ES-I3 (cell line): Measurements from ENCODE around the gene PHF20.

Experiments
- H3K36me3 ChIP-seq: 2 replicates; pipeline ENCODE4 v1.6.1; 2013; ENCODE audit warnings: mild to moderate bottlenecking, low read length, control low read depth, moderate library complexity; ENCODE audit not compliant: insufficient read depth
- H3K4me1 ChIP-seq: 2 replicates; pipeline ENCODE4 v1.6.1; 2013; ENCODE audit warnings: mild to moderate bottlenecking, control low read depth, low read length; ENCODE audit not compliant: insufficient read depth
- H3K9ac ChIP-seq: 2 replicates; pipeline ENCODE4 v1.6.1; 2013; ENCODE audit warnings: low read depth, mild to moderate bottlenecking, low read length, moderate library complexity
- H3K9me3 ChIP-seq: 2 replicates; pipeline ENCODE4 v1.6.1; 2013; ENCODE audit warnings: mild to moderate bottlenecking, low read length, moderate library complexity; ENCODE audit not compliant: control insufficient read depth, insufficient read depth

Gene PHF20

GRCh38 chr20:35788796-35789195 is 17.0 kb downstream of the PHF20 start:
- no peak overlapping the region for H3K9ac ChIP-seq

DNA sequence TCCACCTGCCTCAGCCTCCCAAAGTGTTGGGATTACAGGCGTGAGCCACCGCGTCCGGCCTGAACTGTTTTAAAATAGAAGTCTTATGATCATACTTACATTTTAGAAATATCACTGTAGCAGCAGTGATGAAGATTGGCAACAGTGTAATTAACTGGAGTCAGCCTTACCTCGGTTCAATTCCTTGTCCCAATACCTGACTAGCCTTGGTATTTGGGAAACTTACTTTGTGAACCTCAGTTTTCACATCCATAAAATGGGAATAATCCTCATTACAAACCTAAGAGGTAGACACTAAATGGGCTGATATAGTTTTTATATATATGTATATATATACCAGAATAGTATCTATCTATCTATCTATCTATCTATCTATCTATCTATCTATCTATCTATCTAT is 19.3 kb downstream of the PHF20 start:
- peaks cover 4% of the 10 kb centered on the region for H3K4me1 ChIP-seq
- no peaks in the 10 kb centered on the region for H3K36me3 ChIP-seq
- no peak overlapping the region for H3K9ac ChIP-seq
- no peaks in the 10 kb centered on the region for H3K9me3 ChIP-seq

More at GRCh38 chr20:35788796-35789195, 17.0 kb downstream of the PHF20 start:
- H3K9me3 ChIP-seq, result no peaks in the 10 kb centered on the region
- peaks cover 4% of the 10 kb centered on the region for H3K4me1 ChIP-seq
- no peaks in the 10 kb centered on the region for H3K36me3 ChIP-seq

- H3K9ac ChIP-seq, result no peak overlapping the region
- H3K4me1 ChIP-seq, result peaks cover 4% of the 10 kb centered on the region
- H3K9me3 ChIP-seq, result no peaks in the 10 kb centered on the region
- no peaks in the 10 kb centered on the region for H3K36me3 ChIP-seq
Observed at GRCh38 chr20:35791821-35792220, 20.0 kb downstream of the PHF20 start.

DNA sequence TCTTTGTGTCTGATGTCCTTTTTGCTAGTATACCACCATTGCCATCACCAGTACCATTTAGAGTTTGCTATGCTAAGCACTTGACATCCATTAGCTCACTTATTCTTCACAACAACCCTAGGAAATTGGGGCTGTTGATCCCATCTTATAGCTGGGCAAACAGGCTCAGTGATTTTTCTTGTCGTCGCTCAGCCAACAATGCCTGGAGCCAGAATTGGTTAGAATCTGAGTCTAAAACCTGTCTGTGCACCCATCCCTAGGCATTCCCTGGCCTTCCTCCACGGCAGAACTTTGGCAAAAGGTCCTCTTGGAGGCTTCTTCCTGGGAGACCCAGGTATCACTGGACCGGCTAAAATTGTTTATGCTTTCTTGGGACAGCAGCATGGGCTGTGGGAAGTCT is 20.9 kb downstream of the PHF20 start:
- no peaks in the 10 kb centered on the region for H3K36me3 ChIP-seq
- peaks cover 4% of the 10 kb centered on the region for H3K4me1 ChIP-seq
- no peaks in the 10 kb centered on the region for H3K9me3 ChIP-seq
- H3K9ac ChIP-seq, result no peak overlapping the region

DNA sequence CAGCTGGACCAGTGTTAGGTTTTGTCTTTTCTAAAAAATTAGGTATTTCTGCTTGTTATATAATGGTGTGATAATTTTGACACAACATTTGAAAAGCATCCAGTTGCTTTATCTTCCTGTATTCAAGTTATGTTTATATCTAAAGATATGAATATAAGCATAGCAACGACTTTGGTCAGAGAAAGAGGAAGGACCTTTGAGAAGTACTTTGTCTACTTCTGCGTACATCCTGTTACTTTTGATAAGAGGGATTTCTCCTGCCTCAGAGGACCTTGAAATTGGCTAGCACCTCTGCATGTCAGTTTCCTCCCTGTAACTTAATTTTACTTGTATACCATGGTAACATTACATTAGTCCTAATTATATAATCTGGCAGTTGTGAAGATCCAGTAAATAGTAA is 24.8 kb downstream of the PHF20 start:
- Histone ChIP-seq H3K36me3 (0 out of 2 replicates have a peak, but pooled peaks cover 6% of the 10 kb centered on the region), H3K9ac (no peak overlapping the region), H3K4me1 (peaks cover 4% of the 10 kb centered on the region), H3K9me3 (no peaks in the 10 kb centered on the region)

GRCh38 chr20:35801865-35802264 is 30.1 kb downstream of the PHF20 start:
- H3K4me1 ChIP-seq, result no peaks in the 10 kb centered on the region
- 0 out of 2 replicates have a peak, but pooled peaks cover 6% of the 10 kb centered on the region for H3K36me3 ChIP-seq
- H3K9ac ChIP-seq, result no peak overlapping the region
- no peaks in the 10 kb centered on the region for H3K9me3 ChIP-seq

GRCh38 chr20:35806075-35806474 is 34.3 kb downstream of the PHF20 start:
- 0 out of 2 replicates have a peak, but pooled peaks cover 4% of the 10 kb centered on the region for H3K36me3 ChIP-seq
- no peaks in the 10 kb centered on the region for H3K4me1 ChIP-seq
- H3K9me3 ChIP-seq, result no peaks in the 10 kb centered on the region
- no peak overlapping the region for H3K9ac ChIP-seq

DNA sequence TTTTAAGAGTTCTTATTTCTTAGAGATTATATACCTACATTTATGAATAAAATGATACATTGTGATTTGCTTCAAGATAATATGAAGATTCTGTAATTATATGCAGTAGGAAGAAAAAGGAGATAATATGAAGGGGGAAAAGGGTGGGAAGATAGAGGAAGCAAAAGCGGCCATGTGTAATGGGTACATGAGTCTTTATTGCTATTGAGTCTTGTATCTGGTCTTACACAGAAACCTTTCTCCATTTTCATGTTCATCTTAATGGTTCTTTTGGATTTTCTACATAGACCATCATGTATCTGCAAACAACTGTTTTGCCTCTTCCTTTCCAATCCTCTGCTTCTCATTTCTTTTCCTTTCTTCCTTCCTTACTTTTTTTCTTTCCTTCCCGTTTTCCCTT is 36.1 kb downstream of the PHF20 start:
- Histone ChIP-seq H3K9me3 (no peaks in the 10 kb centered on the region), H3K4me1 (no peaks in the 10 kb centered on the region), H3K36me3 (no peaks in the 10 kb centered on the region), H3K9ac (no peak overlapping the region)

GRCh38 chr20:35820715-35821114 is 48.9 kb downstream of the PHF20 start:
- H3K36me3 ChIP-seq, result no peaks in the 10 kb centered on the region
- H3K4me1 ChIP-seq, result peaks cover 5% of the 10 kb centered on the region
- H3K9me3 ChIP-seq, result no peaks in the 10 kb centered on the region
- no peak overlapping the region for H3K9ac ChIP-seq

DNA sequence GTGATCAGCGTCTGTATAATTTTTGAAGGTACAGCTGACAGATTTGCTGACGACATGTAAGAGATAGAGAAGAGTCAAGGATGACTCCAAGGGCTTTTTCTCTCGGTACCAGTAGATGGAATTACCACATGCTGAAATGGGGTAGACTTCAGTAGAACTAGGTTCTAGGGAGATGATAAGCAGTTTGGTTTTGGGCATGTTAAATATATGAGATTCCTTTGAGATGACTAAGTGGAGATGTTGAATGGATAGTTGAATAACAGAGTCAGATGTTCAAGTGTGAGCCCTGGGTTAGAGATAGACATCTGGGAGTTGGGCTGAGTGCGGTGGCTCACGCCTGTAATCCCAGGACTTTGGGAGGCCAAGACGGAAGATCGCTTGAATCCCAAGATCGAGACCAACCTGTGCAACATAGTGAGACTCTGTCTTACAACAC is 50.0 kb downstream of the PHF20 start:
- Histone ChIP-seq H3K9ac (no peak overlapping the region), H3K36me3 (no peaks in the 10 kb centered on the region), H3K4me1 (peaks cover 5% of the 10 kb centered on the region), H3K9me3 (no peaks in the 10 kb centered on the region)

DNA sequence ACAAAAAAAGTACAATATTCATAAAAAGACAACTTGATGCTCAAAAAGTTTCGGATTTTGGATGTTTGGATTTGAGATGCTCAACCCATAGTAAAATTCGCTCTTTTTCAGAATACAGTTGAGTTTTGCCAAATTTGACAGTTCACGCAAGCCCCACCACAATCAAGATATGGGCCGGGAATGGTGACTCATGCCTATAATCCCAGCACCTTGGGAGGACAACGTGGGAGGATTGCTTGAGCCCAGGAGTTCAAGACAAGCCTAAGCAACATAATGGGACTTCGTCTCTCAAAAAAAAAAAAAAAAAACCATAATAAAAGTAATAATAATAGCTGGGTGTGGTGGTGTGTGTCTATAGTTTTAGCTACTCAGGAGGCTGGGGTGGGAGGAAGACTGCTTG is 51.3 kb downstream of the PHF20 start:
- Histone ChIP-seq H3K36me3 (no peaks in the 10 kb centered on the region), H3K9me3 (no peaks in the 10 kb centered on the region)

DNA sequence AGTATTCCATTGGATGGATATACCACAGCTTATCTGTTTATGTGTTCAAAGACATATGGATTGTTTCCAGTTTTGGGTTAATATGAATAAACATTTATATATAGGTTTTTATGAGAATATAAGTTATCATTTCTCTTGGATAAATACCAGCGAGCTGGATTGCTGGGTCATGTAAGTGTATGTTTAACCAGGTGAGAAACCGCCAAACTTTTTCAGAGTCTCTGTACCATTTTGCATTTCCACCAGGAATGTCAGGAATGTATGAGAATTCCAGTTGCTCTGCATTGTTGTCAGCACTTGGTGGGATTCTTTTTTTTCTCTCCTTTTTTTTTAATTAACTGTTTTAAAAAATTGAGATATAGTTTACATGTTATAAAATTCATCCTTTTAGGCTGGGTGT is 52.1 kb downstream of the PHF20 start:
- no peaks in the 10 kb centered on the region for H3K36me3 ChIP-seq
- H3K9me3 ChIP-seq, result no peaks in the 10 kb centered on the region
- no peak overlapping the region for H3K9ac ChIP-seq
- H3K4me1 ChIP-seq, result peaks cover 5% of the 10 kb centered on the region

More for the DNA sequence above, 51.3 kb downstream of the PHF20 start:
- H3K9ac ChIP-seq, result no peak overlapping the region
- H3K4me1 ChIP-seq, result peaks cover 5% of the 10 kb centered on the region

DNA sequence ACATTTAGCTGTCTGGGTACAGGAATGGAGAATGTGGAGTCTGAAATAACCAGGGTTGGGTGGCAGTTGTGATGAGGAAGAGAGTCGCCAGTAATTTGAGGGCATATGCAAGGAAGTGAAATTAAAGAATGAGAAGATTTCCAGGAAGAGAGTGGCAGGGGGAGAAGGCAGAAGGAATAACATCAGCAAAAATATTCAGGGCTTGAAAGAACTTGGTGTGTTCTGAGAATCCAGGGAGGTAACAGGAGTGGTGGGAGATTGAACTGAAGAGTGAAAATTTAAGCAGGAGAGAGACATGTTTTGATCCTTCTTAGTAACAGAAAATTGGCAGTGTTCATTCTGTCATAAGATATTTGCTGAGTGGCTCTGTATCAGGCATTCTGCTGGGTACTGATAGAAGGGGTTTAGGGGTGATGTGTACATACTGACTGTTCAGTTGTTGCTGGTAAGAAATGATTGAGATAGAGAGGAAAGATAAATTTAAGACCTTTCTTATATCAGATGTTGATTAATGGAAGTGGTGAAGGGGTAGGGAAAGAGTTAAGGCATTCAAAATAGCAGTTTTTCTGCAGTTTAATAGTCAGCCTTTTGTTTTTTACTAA is 54.7 kb downstream of the PHF20 start:
- Histone ChIP-seq H3K9ac (no peak overlapping the region), H3K36me3 (no peaks in the 10 kb centered on the region; the same call in 1 of the 2 replicates), H3K4me1 (peaks cover 4% of the 10 kb centered on the region), H3K9me3 (no peaks in the 10 kb centered on the region)

DNA sequence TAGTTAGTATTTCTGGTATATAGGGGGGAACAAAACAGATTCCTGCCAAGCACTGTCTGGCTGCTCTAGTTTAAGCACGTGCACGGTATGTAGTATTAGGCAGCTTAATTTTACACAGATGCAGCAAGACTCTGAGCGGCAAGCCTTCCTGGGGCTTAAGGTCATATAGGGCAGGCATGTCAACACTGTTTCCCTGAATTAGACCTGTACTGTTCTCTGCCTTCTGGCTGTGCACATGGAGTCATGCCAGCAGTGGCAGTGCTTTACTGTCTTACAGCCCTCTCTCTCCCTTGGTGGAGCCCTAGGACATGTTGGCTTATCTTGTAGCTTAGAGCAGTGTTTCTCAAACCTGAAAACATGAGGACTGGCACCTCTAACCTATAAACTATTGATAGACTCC is 56.6 kb downstream of the PHF20 start:
- Histone ChIP-seq H3K36me3 (no peaks in the 10 kb centered on the region; the same call in 1 of the 2 replicates), H3K9me3 (no peaks in the 10 kb centered on the region), H3K9ac (no peak overlapping the region), H3K4me1 (no peaks in the 10 kb centered on the region; the same call in 1 of the 2 replicates)

DNA sequence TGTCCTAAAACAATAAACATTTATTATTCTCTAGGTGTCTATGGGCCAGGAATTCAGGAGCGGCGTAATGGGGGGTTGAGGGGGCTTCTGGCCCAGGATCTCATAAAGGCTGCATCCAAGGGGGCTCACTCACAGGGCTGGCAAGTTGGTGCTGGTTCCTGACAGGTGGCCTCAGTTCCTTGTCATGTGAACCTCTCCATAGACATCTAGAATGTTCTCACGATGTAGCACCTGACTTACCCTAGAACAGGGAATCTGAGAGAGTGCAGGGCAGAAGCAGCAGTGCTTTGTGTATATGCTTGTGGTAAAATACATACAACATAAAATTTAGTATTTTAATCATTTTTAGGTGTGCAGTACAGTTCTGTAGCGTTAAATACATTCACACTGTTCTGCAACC is 57.1 kb downstream of the PHF20 start:
- Histone ChIP-seq H3K36me3 (no peaks in the 10 kb centered on the region; the same call in 1 of the 2 replicates), H3K9ac (no peak overlapping the region), H3K4me1 (no peaks in the 10 kb centered on the region; the same call in 1 of the 2 replicates), H3K9me3 (no peaks in the 10 kb centered on the region)
